ENCODE measurements around the gene PTH.

DNA sequence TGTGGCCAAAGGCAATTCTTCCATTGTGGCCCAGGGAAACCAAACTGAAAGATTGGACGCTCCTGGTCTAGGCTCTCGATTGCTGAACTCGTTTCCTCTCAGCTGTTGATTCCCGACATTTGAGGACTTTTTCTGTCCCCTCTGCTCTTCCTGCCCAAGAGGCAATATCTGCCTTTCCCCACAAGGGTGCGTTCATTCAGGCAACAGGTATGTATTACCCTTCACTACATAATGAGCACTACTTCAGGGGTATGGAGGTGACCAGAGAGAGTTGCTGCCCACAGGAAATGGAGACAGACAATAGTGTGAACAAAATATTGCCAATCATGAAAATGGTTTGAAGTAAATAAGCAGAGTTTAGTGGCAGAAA, 8.2 kb downstream of the PTH start:
- TF ChIP-seq, protein P1, sequence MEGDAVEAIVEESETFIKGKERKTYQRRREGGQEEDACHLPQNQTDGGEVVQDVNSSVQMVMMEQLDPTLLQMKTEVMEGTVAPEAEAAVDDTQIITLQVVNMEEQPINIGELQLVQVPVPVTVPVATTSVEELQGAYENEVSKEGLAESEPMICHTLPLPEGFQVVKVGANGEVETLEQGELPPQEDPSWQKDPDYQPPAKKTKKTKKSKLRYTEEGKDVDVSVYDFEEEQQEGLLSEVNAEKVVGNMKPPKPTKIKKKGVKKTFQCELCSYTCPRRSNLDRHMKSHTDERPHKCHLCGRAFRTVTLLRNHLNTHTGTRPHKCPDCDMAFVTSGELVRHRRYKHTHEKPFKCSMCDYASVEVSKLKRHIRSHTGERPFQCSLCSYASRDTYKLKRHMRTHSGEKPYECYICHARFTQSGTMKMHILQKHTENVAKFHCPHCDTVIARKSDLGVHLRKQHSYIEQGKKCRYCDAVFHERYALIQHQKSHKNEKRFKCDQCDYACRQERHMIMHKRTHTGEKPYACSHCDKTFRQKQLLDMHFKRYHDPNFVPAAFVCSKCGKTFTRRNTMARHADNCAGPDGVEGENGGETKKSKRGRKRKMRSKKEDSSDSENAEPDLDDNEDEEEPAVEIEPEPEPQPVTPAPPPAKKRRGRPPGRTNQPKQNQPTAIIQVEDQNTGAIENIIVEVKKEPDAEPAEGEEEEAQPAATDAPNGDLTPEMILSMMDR (IDR thresholded peaks at IDR 0.05): no peak
- TF ChIP-seq POLR2A (IDR thresholded peaks at IDR 0.05) (no peak), POLR2AphosphoS5 (IDR thresholded peaks at IDR 0.05) (no peak)
